Osteocyte (in vitro differentiated cells): ENCODE measurements around the gene MBD2. TPM values are rescaled to one million over a fixed set of nuclear protein-coding genes. Genes with fewer than 3 reads are reported as not detected.

Experiments used
- DNase-seq: peaks from one replicate; pipeline ENCODE4 v3.0.0; 2021; ENCODE audit warnings: mixed read lengths; ENCODE audit not compliant: unreplicated experiment; ENCODE audit errors: extremely low spot score
- H3K27ac Mint-ChIP-seq: one replicate; pipeline ENCODE4 v1.8.0; 2021; ENCODE audit warnings: mild to moderate bottlenecking, mixed read lengths; ENCODE audit not compliant: unreplicated experiment
- H3K27me3 Mint-ChIP-seq: one replicate; pipeline ENCODE4 v1.8.0; 2021; ENCODE audit warnings: mixed read lengths; ENCODE audit not compliant: unreplicated experiment
- H3K36me3 Mint-ChIP-seq: one replicate; pipeline ENCODE4 v1.8.0; 2021; ENCODE audit warnings: mixed read lengths; ENCODE audit not compliant: unreplicated experiment
- H3K4me1 Mint-ChIP-seq: one replicate; pipeline ENCODE4 v1.8.0; 2021; ENCODE audit warnings: mixed read lengths; ENCODE audit not compliant: unreplicated experiment
- H3K4me3 Mint-ChIP-seq: one replicate; pipeline ENCODE4 v1.8.0; 2021; ENCODE audit warnings: mild to moderate bottlenecking, moderate library complexity, mixed read lengths; ENCODE audit not compliant: unreplicated experiment
- H3K9me3 Mint-ChIP-seq: one replicate; pipeline ENCODE4 v1.8.0; 2021; ENCODE audit warnings: mixed read lengths; ENCODE audit not compliant: unreplicated experiment
- CTCF ChIP-seq: fragments of 200-600 bp; sonication (generic); IDR thresholded peaks from 2 replicates; pipeline ENCODE4 v1.5.0; 2021; ENCODE audit warnings: antibody characterized with exemption, mild to moderate bottlenecking, moderate library complexity
- total RNA-seq: library from RNA; stranded (reverse); gene quantifications from 2 replicates; pipeline ENCODE4 v1.2.1, GENCODE V29; 2021

MBD2 gene
- total RNA-seq, 1 donor from 2014 or later, result 58.3 TPM

- no peaks in the 10 kb centered on the region for H3K9me3 Mint-ChIP-seq
- peaks cover 22% of the 10 kb centered on the region for H3K36me3 Mint-ChIP-seq
- no peak overlapping the region for H3K4me3 Mint-ChIP-seq
- no peak overlapping the region for H3K27ac Mint-ChIP-seq
- H3K27me3 Mint-ChIP-seq, result no peaks in the 10 kb centered on the region
- peaks cover 22% of the 10 kb centered on the region for H3K4me1 Mint-ChIP-seq
- TF ChIP-seq CTCF, result no peak
- no peak for DNase-seq
Observed at GRCh38 chr18:54173250-54173649, 51.2 kb downstream of the MBD2 start.

GRCh38 chr18:54169431-54170403, 54.8 kb downstream of the MBD2 start:
- Mint-ChIP-seq H3K27me3 (no peaks in the 10 kb centered on the region), H3K4me3 (no peak overlapping the region), H3K27ac (no peak overlapping the region), H3K9me3 (no peaks in the 10 kb centered on the region), H3K36me3 (peaks cover 16% of the 10 kb centered on the region), H3K4me1 (peaks cover 17% of the 10 kb centered on the region)
- no peak for DNase-seq
- no peak for TF ChIP-seq CTCF

GRCh38 chr18:54165450-54165849, 59.0 kb downstream of the MBD2 start:
- Mint-ChIP-seq H3K36me3 (peaks cover 35% of the 10 kb centered on the region), H3K4me3 (no peak overlapping the region), H3K27ac (no peak overlapping the region), H3K9me3 (peaks cover 3% of the 10 kb centered on the region), H3K4me1 (peaks cover 38% of the 10 kb centered on the region), H3K27me3 (no peaks in the 10 kb centered on the region)
- TF ChIP-seq CTCF, result no peak
- no peak for DNase-seq

- H3K4me3 Mint-ChIP-seq, result no peak overlapping the region
- H3K27ac Mint-ChIP-seq, result no peak overlapping the region
Observed at GRCh38 chr18:54163453-54163852, 61.0 kb downstream of the MBD2 start.

More at GRCh38 chr18:54163453-54163852, 61.0 kb downstream of the MBD2 start:
- TF ChIP-seq CTCF, result no peak
- Mint-ChIP-seq H3K36me3 (peaks cover 51% of the 10 kb centered on the region), H3K27me3 (no peaks in the 10 kb centered on the region), H3K9me3 (peaks cover 3% of the 10 kb centered on the region), H3K4me1 (peaks cover 28% of the 10 kb centered on the region)
- no peak for DNase-seq
